ENCODE results near the gene CD80. TPM values are rescaled to one million over a fixed set of nuclear protein-coding genes. Genes with fewer than 3 reads are reported as not detected.
"Not testable (repeated sequence)": the region's sequence is repeated elsewhere in the genome, so short reads cannot be mapped to it uniquely, and the experiment has no call there.

Gene CD80
- polyA plus RNA-seq, 1 of the 3 experiments (the other 2 are of a cell fraction): not detected

DNA sequence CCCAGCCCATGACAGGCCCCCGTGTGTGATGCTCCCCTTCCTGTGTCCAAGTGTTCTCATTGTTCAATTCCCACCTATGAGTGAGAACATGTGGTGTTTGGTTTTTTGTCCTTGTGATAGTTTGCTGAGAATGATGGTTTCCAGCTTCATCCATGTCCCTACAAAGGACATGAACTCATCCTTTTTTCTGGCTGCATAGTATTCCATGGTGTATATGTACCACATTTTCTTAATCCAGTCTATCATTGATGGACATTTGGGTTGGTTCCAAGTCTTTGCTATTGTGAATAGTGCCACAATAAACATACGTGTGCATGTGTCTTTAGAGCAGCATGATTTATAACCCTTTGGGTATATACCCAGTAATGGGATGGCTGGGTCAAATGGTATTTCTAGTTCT lies 3.9 kb upstream of the CD80 start:
- H3K9me2 ChIP-seq; H3K79me2 ChIP-seq (ENCODE audit: insufficient read depth); CTCF ChIA-PET; H3K27me3 ChIP-seq (ENCODE audit: insufficient read depth); H3K36me3 ChIP-seq (replicated peaks in 1 of 2; ENCODE audit: control insufficient read depth in 1 of 2, insufficient read depth in 2 of 2, low read length in 1 of 2); H2AFZ ChIP-seq (ENCODE audit: low read depth); H3K9me3 ChIP-seq; POLR2A ChIA-PET; H3K27ac ChIP-seq (ENCODE audit: low read depth in 2 of 2, low read length in 1 of 2); H3K4me3 ChIP-seq (ENCODE audit: low read depth in 2 of 2, low read length in 1 of 2); H3K4me1 ChIP-seq (ENCODE audit: control insufficient read depth in 1 of 2, insufficient read depth in 2 of 2, low read depth in 1 of 2, low read length in 1 of 2); DNase-seq; H3F3A ChIP-seq (replicated peaks; ENCODE audit: insufficient read depth); H3K9ac ChIP-seq; H4K20me1 ChIP-seq (ENCODE audit: insufficient read depth); H3K4me2 ChIP-seq: not testable (repeated sequence)
- WGBS (ENCODE audit: low lambda C conversion rate): 80% methylated on average over 2 of the region's 2 CpGs

DNA sequence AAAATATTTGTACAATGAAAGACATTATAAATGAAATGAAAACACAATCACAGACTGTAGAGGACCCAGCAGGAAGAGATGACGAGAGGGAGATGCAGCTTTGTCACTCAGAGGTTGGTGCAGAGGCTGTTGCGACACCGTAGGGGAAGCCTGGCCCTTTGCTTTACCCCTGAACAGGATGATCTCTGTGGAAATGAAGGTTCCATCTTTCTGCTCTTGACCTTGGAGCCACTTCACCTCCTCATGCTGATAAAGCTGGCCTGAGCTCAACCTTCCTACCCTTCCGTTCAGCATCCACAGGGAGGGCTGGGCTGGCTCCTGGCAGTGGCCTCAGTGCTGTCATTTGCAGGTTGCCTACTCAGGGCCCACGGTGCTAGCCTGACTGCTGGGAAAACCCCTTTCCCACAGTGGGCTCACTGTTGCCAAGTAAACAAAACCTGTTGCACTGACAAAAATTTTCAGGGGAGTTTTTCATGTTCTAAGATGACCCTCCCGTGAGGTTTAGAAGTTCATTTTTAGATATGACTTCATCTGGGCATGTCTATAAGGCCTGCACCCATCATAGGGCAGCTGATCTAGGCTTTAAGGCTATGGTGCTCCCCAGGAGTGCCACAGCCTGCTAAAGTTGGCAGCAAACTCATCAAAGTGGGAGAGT lies 3.0 kb upstream of the CD80 start:
- no peak overlapping the region for H3K4me2 ChIP-seq
- H3K27me3 ChIP-seq (ENCODE audit: insufficient read depth): no peaks in the 10 kb centered on the region
- POLR2A ChIA-PET: no interaction called here
- no peak overlapping the region for H3K9ac ChIP-seq
- no peaks in the 10 kb centered on the region for H3K79me2 ChIP-seq (ENCODE audit: insufficient read depth)
- no peak overlapping the region for H3K4me3 ChIP-seq (ENCODE audit: low read depth in 2 of 2, low read length in 1 of 2)
- DNase-seq: no peak
- whole genome bisulfite sequencing (ENCODE audit: low lambda C conversion rate): 84% methylated on average over 6 of the region's 6 CpGs
- no peaks in the 10 kb centered on the region for H4K20me1 ChIP-seq (ENCODE audit: insufficient read depth)
- no peak overlapping the region for H2AFZ ChIP-seq (ENCODE audit: low read depth)
- H3K9me3 ChIP-seq: no peaks in the 10 kb centered on the region
- H3K9me2 ChIP-seq: no peaks in the 10 kb centered on the region
- H3K4me1 ChIP-seq (ENCODE audit: control insufficient read depth in 1 of 2, insufficient read depth in 2 of 2, low read depth in 1 of 2, low read length in 1 of 2): no peaks in the 10 kb centered on the region
- H3F3A ChIP-seq (replicated peaks; ENCODE audit: insufficient read depth): no peaks in the 10 kb centered on the region
- TF ChIP-seq SMC3 (IDR thresholded peaks at IDR 0.05; ENCODE audit: low read depth, low read length): no peak
- no peak for TF ChIP-seq TEAD4 (IDR thresholded peaks at IDR 0.05; ENCODE audit: borderline replicate concordance, insufficient read depth)
- TF ChIP-seq, protein P1, sequence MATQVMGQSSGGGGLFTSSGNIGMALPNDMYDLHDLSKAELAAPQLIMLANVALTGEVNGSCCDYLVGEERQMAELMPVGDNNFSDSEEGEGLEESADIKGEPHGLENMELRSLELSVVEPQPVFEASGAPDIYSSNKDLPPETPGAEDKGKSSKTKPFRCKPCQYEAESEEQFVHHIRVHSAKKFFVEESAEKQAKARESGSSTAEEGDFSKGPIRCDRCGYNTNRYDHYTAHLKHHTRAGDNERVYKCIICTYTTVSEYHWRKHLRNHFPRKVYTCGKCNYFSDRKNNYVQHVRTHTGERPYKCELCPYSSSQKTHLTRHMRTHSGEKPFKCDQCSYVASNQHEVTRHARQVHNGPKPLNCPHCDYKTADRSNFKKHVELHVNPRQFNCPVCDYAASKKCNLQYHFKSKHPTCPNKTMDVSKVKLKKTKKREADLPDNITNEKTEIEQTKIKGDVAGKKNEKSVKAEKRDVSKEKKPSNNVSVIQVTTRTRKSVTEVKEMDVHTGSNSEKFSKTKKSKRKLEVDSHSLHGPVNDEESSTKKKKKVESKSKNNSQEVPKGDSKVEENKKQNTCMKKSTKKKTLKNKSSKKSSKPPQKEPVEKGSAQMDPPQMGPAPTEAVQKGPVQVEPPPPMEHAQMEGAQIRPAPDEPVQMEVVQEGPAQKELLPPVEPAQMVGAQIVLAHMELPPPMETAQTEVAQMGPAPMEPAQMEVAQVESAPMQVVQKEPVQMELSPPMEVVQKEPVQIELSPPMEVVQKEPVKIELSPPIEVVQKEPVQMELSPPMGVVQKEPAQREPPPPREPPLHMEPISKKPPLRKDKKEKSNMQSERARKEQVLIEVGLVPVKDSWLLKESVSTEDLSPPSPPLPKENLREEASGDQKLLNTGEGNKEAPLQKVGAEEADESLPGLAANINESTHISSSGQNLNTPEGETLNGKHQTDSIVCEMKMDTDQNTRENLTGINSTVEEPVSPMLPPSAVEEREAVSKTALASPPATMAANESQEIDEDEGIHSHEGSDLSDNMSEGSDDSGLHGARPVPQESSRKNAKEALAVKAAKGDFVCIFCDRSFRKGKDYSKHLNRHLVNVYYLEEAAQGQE (IDR thresholded peaks at IDR 0.05; ENCODE audit: low read depth, low read length): no peak
- TF ChIP-seq, protein P2, sequence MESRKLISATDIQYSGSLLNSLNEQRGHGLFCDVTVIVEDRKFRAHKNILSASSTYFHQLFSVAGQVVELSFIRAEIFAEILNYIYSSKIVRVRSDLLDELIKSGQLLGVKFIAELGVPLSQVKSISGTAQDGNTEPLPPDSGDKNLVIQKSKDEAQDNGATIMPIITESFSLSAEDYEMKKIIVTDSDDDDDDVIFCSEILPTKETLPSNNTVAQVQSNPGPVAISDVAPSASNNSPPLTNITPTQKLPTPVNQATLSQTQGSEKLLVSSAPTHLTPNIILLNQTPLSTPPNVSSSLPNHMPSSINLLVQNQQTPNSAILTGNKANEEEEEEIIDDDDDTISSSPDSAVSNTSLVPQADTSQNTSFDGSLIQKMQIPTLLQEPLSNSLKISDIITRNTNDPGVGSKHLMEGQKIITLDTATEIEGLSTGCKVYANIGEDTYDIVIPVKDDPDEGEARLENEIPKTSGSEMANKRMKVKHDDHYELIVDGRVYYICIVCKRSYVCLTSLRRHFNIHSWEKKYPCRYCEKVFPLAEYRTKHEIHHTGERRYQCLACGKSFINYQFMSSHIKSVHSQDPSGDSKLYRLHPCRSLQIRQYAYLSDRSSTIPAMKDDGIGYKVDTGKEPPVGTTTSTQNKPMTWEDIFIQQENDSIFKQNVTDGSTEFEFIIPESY (IDR thresholded peaks at IDR 0.05; ENCODE audit: borderline replicate concordance, low read depth): no peak
- TF ChIP-seq FOXJ3 (CRISPR knock-in tag; IDR thresholded peaks at IDR 0.05): no peak
- TF ChIP-seq TCF12 (IDR thresholded peaks at IDR 0.05): no peak
- TF ChIP-seq GATA2 (CRISPR knock-in tag; IDR thresholded peaks at IDR 0.05): no peak
- no peak for TF ChIP-seq RXRA (IDR thresholded peaks at IDR 0.05; ENCODE audit: borderline replicate concordance, low read depth)
- CTCF ChIA-PET: no interaction called here
- H3K27ac ChIP-seq (ENCODE audit: low read depth in 2 of 2, low read length in 1 of 2): no peak overlapping the region
- H3K36me3 ChIP-seq (replicated peaks in 1 of 2; ENCODE audit: control insufficient read depth in 1 of 2, insufficient read depth in 2 of 2, low read length in 1 of 2): no peaks in the 10 kb centered on the region

All from SK-N-SH (cell line).